IMR-90 (cell line): ENCODE measurements around the gene RDH11. TPM values are rescaled to one million over a fixed set of nuclear protein-coding genes. Genes with fewer than 3 reads are reported as not detected.

Experiments used
- ATAC-seq: fragments of 200-7000 bp; cut with Tn5 transposase; 2 replicates; pipeline ENCODE4 v1.9.1; 2020; ENCODE audit warnings: low read depth, mild to moderate bottlenecking, moderate library complexity
- BruUV-seq: library from RNA; stranded (reverse); fragments of 400-500 nt; replicated peaks from 2 replicates; lab custom pipeline; 2021; lab: Mats Ljungman, UMichigan
- CTCF ChIA-PET: fragments of 300-600 bp; formaldehyde crosslinking; extraction: SDS; loops from one replicate; lab custom pipeline; 2021; ENCODE audit warnings: antibody characterized with exemption; lab: Yijun Ruan, JAX
- POLR2A ChIA-PET: fragments of 300-600 bp; sonication (Branson Sonifier 250); formaldehyde crosslinking; loops from one replicate; lab custom pipeline; 2022; ENCODE audit warnings: antibody characterized with exemption; ENCODE audit not compliant: unreplicated experiment; lab: Charles Lee
- DNase-seq: peaks from one replicate; pipeline ENCODE4 v3.0.0; 2013
- H2AFZ ChIP-seq: replicated peaks from 2 replicates; pipeline ENCODE3; 2013; ENCODE audit warnings: low read length, mild to moderate bottlenecking; ENCODE audit not compliant: poor library complexity
- H2AK5ac ChIP-seq: 2 replicates; pipeline ENCODE4 v1.6.1; 2013; ENCODE audit warnings: low read depth, low read length, inconsistent platforms
- H2AK9ac ChIP-seq: replicated peaks from 2 replicates; pipeline ENCODE3; 2013; ENCODE audit warnings: mild to moderate bottlenecking, low read depth, low read length, moderate library complexity; ENCODE audit not compliant: poor library complexity
- H2BK120ac ChIP-seq: 2 replicates; pipeline ENCODE4 v1.6.1; 2013; ENCODE audit warnings: low read depth, low read length, inconsistent platforms
- H2BK15ac ChIP-seq: 3 replicates; pipeline ENCODE4 v1.6.1; 2013; ENCODE audit warnings: low read depth, low read length, inconsistent platforms
- H2BK20ac ChIP-seq: 2 replicates; pipeline ENCODE4 v1.6.1; 2013; ENCODE audit warnings: low read depth, mild to moderate bottlenecking, inconsistent platforms, low read length, moderate library complexity
- H2BK5ac ChIP-seq: 2 replicates; pipeline ENCODE4 v1.6.1; 2013; ENCODE audit warnings: mild to moderate bottlenecking, low read depth, low read length, inconsistent platforms; ENCODE audit not compliant: poor library complexity, severe bottlenecking
- H3K14ac ChIP-seq: replicated peaks from 2 replicates; pipeline ENCODE4 v1.6.1; 2013; ENCODE audit warnings: low read depth, low read length, inconsistent platforms
- H3K18ac ChIP-seq: 2 replicates; pipeline ENCODE4 v1.6.1; 2013; ENCODE audit warnings: low read depth, low read length, control low read depth
- H3K23ac ChIP-seq: 2 replicates; pipeline ENCODE4 v1.6.1; 2013; ENCODE audit warnings: low read depth, low read length, inconsistent platforms
- H3K27ac ChIP-seq: 2 replicates; pipeline ENCODE4 v1.5.1; 2013; ENCODE audit warnings: mild to moderate bottlenecking, control low read depth, low read length; ENCODE audit not compliant: insufficient read depth
- H3K27me3 ChIP-seq: 2 replicates; pipeline ENCODE4 v1.6.1; 2013; ENCODE audit warnings: low read length; ENCODE audit not compliant: control insufficient read depth, insufficient read depth
- H3K36me3 ChIP-seq: 2 replicates; pipeline ENCODE4 v1.6.1; 2013; ENCODE audit warnings: low read length, mixed read lengths; ENCODE audit not compliant: control insufficient read depth, insufficient read depth
- H3K4ac ChIP-seq: 2 replicates; pipeline ENCODE4 v1.6.1; 2013; ENCODE audit warnings: low read depth, low read length, inconsistent platforms
- H3K4me1 ChIP-seq: 2 replicates; pipeline ENCODE4 v1.6.1; 2013; ENCODE audit warnings: low read length, mixed read lengths; ENCODE audit not compliant: control insufficient read depth, insufficient read depth
- H3K4me2 ChIP-seq: 2 replicates; pipeline ENCODE4 v1.6.1; 2013; ENCODE audit warnings: low read depth, mild to moderate bottlenecking, control low read depth, low read length, moderate library complexity
- H3K4me3 ChIP-seq: 2 replicates; pipeline ENCODE4 v1.5.1; 2013; ENCODE audit warnings: low read depth, mild to moderate bottlenecking, control low read depth, low read length, moderate library complexity; ENCODE audit not compliant: insufficient read depth
- H3K56ac ChIP-seq: 2 replicates; pipeline ENCODE4 v1.6.1; 2013; ENCODE audit warnings: low read length, inconsistent platforms; ENCODE audit not compliant: insufficient read depth; ENCODE audit errors: extremely low read depth
- H3K79me1 ChIP-seq, 2 experiments: 2 replicates each; pipeline ENCODE4 v1.6.1; 2013; ENCODE audit warnings: low read length in 2 of 2, inconsistent platforms in 1 of 2, low read depth in 1 of 2
- H3K9ac ChIP-seq: 2 replicates; pipeline ENCODE4 v1.6.1; 2013; ENCODE audit warnings: low read depth, low read length, control low read depth
- H3K9me1 ChIP-seq: 2 replicates; pipeline ENCODE4 v1.6.1; 2013; ENCODE audit warnings: low read length, inconsistent platforms; ENCODE audit not compliant: insufficient read depth
- H3K9me3 ChIP-seq: 2 replicates; pipeline ENCODE4 v1.6.1; 2013; ENCODE audit warnings: low read length; ENCODE audit not compliant: control insufficient read depth, insufficient read depth
- H4K20me1 ChIP-seq: 2 replicates; pipeline ENCODE4 v1.6.1; 2013; ENCODE audit warnings: low read length, inconsistent platforms; ENCODE audit not compliant: insufficient read depth
- H4K5ac ChIP-seq: 2 replicates; pipeline ENCODE4 v1.6.1; 2013; ENCODE audit warnings: mild to moderate bottlenecking, low read depth, low read length, control low read depth
- H4K8ac ChIP-seq, 2 experiments: 2 replicates each; pipeline ENCODE4 v1.6.1; 2013; ENCODE audit warnings: low read depth in 2 of 2, low read length in 2 of 2, control low read depth in 1 of 2, inconsistent platforms in 1 of 2
- H4K91ac ChIP-seq: 2 replicates; pipeline ENCODE4 v1.6.1; 2013; ENCODE audit warnings: low read depth, low read length, inconsistent platforms; ENCODE audit not compliant: insufficient read depth
- BHLHE40 ChIP-seq: fragments of 150-350 bp; IDR thresholded peaks from 2 replicates; pipeline ENCODE4 v1.6.1; 2016; ENCODE audit warnings: mild to moderate bottlenecking, low read depth, low read length
- FOS ChIP-seq: fragments of 150-350 bp; IDR thresholded peaks from 2 replicates; pipeline ENCODE4 v1.6.1; 2016; ENCODE audit warnings: low read depth, low read length
- MAFK ChIP-seq: IDR thresholded peaks from 2 replicates; pipeline ENCODE4 v1.6.1; 2012; ENCODE audit warnings: low read depth, low read length, improper control_type of control experiment
- MAZ ChIP-seq: IDR thresholded peaks from 2 replicates; pipeline ENCODE4 v1.6.1; 2012; ENCODE audit warnings: low read depth, mild to moderate bottlenecking, low read length, improper control_type of control experiment, moderate library complexity, borderline replicate concordance
- MXI1 ChIP-seq: IDR thresholded peaks from 2 replicates; pipeline ENCODE4 v1.6.1; 2012; ENCODE audit warnings: low read depth, mild to moderate bottlenecking, low read length, moderate library complexity, borderline replicate concordance
- NFE2L2 ChIP-seq: fragments of 150-350 bp; IDR thresholded peaks from 2 replicates; pipeline ENCODE4 v1.6.1; 2016; ENCODE audit warnings: low read depth, mild to moderate bottlenecking, low read length
- POLR2A ChIP-seq: IDR thresholded peaks from 2 replicates; pipeline ENCODE4 v1.6.1; 2012; ENCODE audit warnings: mild to moderate bottlenecking, low read depth, low read length
- RAD21 ChIP-seq: IDR thresholded peaks from 2 replicates; pipeline ENCODE4 v1.6.1; 2012; ENCODE audit warnings: low read length, improper control_type of control experiment
- WGBS, 2 experiments: methylation state at CpG; one replicate each; pipeline versions ENCODE4 v1.1.5 to v1.1.7; 2013; ENCODE audit warnings: missing lambda C conversion rate in 2 of 2; ENCODE audit not compliant: insufficient read length in 1 of 2; ENCODE audit errors: extremely low coverage in 2 of 2; 5-methylcytosine and 5-hydroxymethylcytosine counted together
- dilution Hi-C: fragments of 300-500 bp; cut with HindIII; formaldehyde crosslinking; loops from one replicate; pipeline ENCODE4 v1.14.3; 2018; ENCODE audit warnings: low sequenced_read_pairs; ENCODE audit not compliant: unreplicated experiment
- in situ Hi-C: fragments of 300-500 bp; cut with MboI; formaldehyde crosslinking; loops from 3 replicates; pipeline ENCODE4 v1.14.3; 2019; ENCODE audit warnings: low sequenced_read_pairs, inconsistent platforms, mixed read lengths
- intact Hi-C: fragments of 100-400 bp; cut with micrococcal nuclease; formaldehyde crosslinking; loops from 2 replicates; pipeline ENCODE4 v1.10.0; 2022
- polyA plus RNA-seq, 3 experiments: library from polyadenylated mRNA; depleted of rRNA; stranded (reverse); fragments of >200 nt; gene quantifications; 2 replicates each; pipeline ENCODE4 v1.2.3, GENCODE V29; 2012; ENCODE audit warnings: low replicate concordance in 1 of 3
- total RNA-seq: library from RNA; depleted of rRNA; stranded (reverse); fragments of >200 nt; gene quantifications from 2 replicates; pipeline ENCODE4 v1.2.3, GENCODE V29; 2012
- TF ChIP-seq, protein P1 (sequence below): conservative IDR thresholded peaks from 2 replicates; pipeline ENCODE4 v1.5.1; 2012; ENCODE audit warnings: mild to moderate bottlenecking, low read depth, low read length, improper control_type of control experiment
- TF ChIP-seq, protein P2 (sequence below): fragments of 150-350 bp; IDR thresholded peaks from 2 replicates; pipeline ENCODE4 v1.6.1; 2016; ENCODE audit warnings: low read depth, mild to moderate bottlenecking, low read length, moderate library complexity, borderline replicate concordance

Gene RDH11
- total and polyA plus RNA-seq, 2 of the 4 experiments (the other 2 are of a cell fraction), result 77.3 to 149 TPM

DNA sequence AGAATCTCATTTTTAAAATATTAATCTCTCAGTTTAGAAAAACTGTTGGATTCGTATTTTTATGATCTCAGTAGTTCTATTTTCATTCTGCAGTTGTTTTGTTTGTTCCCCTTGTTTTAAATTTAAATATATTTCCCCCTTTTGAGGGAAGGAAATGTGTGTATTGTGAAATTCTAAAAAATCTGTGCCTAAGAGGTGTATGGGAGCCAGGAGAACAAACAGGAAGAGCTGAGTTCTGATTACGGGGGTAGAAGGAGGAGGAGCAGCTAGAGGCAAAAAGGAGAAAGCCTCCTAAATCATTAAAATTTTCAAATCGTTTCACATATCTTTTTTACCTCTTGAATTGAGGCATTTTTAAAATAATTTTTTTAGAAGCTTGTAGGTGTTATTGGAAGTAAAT lies 8.4 kb upstream of the RDH11 start:
- Histone ChIP-seq H3K4me2 (no peak overlapping the region), H3K4me3 (no peak overlapping the region), H2BK15ac (no peak overlapping the region), H3K23ac (no peak overlapping the region), H3K27ac (no peak overlapping the region), H3K56ac (no peak overlapping the region), H3K36me3 (no peaks in the 10 kb centered on the region), H3K18ac (no peak overlapping the region), H2BK120ac (no peak overlapping the region), H3K9ac (no peak overlapping the region), H4K8ac (no peak overlapping the region), H4K5ac (no peak overlapping the region), H3K14ac (no peak overlapping the region), H3K9me3 (no peaks in the 10 kb centered on the region), H3K27me3 (peaks cover 4% of the 10 kb centered on the region), H2BK5ac (no peak overlapping the region), H3K4ac (no peak overlapping the region), H2AK5ac (no peak overlapping the region), H2BK20ac (no peak overlapping the region), H3K4me1 (no peaks in the 10 kb centered on the region), H4K91ac (no peak overlapping the region), H2AFZ (no peak overlapping the region), H2AK9ac (no peak overlapping the region), H3K79me1 (no peaks in the 10 kb centered on the region), H3K9me1 (no peaks in the 10 kb centered on the region), H4K20me1 (no peaks in the 10 kb centered on the region)
- ATAC-seq (no peak), DNase-seq (no peak)
- intact Hi-C loops, result loop anchor here (1.0 to 2.0 kb wide), 4 partner anchors 86 to 277 kb away; no protein-coding TSS in a partner anchor
- TF ChIP-seq, protein P1, sequence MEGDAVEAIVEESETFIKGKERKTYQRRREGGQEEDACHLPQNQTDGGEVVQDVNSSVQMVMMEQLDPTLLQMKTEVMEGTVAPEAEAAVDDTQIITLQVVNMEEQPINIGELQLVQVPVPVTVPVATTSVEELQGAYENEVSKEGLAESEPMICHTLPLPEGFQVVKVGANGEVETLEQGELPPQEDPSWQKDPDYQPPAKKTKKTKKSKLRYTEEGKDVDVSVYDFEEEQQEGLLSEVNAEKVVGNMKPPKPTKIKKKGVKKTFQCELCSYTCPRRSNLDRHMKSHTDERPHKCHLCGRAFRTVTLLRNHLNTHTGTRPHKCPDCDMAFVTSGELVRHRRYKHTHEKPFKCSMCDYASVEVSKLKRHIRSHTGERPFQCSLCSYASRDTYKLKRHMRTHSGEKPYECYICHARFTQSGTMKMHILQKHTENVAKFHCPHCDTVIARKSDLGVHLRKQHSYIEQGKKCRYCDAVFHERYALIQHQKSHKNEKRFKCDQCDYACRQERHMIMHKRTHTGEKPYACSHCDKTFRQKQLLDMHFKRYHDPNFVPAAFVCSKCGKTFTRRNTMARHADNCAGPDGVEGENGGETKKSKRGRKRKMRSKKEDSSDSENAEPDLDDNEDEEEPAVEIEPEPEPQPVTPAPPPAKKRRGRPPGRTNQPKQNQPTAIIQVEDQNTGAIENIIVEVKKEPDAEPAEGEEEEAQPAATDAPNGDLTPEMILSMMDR, result no peak
- TF ChIP-seq RAD21 (no peak), NFE2L2 (no peak), MAZ (no peak), BHLHE40 (no peak), MXI1 (no peak), FOS (no peak), MAFK (no peak), POLR2A (no peak)
- TF ChIP-seq, protein P2, sequence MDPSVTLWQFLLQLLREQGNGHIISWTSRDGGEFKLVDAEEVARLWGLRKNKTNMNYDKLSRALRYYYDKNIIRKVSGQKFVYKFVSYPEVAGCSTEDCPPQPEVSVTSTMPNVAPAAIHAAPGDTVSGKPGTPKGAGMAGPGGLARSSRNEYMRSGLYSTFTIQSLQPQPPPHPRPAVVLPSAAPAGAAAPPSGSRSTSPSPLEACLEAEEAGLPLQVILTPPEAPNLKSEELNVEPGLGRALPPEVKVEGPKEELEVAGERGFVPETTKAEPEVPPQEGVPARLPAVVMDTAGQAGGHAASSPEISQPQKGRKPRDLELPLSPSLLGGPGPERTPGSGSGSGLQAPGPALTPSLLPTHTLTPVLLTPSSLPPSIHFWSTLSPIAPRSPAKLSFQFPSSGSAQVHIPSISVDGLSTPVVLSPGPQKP, result no peak
- dilution Hi-C loops, result no loop called here
- no CpG with 5 or more reads among the region's 3 CpGs for WGBS, 2 experiments
- POLR2A ChIA-PET, result no interaction called here
- in situ Hi-C loops, result loop anchor here (5.0 to 25.0 kb wide), 2 partner anchors 117 to 267 kb away; no protein-coding TSS in a partner anchor
- CTCF ChIA-PET, result interaction anchor here (0.8 to 2.8 kb wide), 26 partner anchors 8 to 187 kb away, joined by 3 to 38 read pairs (median 5); partner anchors contain the start of genes ARG2, PLEKHH1 and RDH11
- BruUV-seq, result no TSS peak
